TTC549 (cell line): ENCODE results near the gene PNN.
"Not testable (repeated sequence)": the region's sequence is repeated elsewhere in the genome, so short reads cannot be mapped to it uniquely, and the experiment has no call there.

Experiments used
- FAIRE-seq: peaks from 2 replicates; lab custom pipeline; 2012; peaks lifted over from hg19 to GRCh38; lab: Jason Lieb, UNC

Gene PNN

GRCh38 chr14:39174560-39175444, at the start of gene PNN:
Gene PNN (plus strand): TSS chr14:39175254. CDS start chr14:39175280, 26 bp downstream.
- FAIRE-seq, result peak; percentile 94

- not testable (repeated sequence) for FAIRE-seq
These were observed 37.2 kb upstream of the PNN start for GRCh38 chr14:39137835-39138234.

GRCh38 chr14:39138440-39138839, 36.6 kb upstream of the PNN start:
- FAIRE-seq, result no peak

- FAIRE-seq, result no peak
These were observed 34.9 kb upstream of the PNN start for GRCh38 chr14:39140170-39140569.

- not testable (repeated sequence) for FAIRE-seq
These were observed 33.4 kb upstream of the PNN start for GRCh38 chr14:39141623-39142022.

- not testable (repeated sequence) for FAIRE-seq
These were observed 31.8 kb upstream of the PNN start for GRCh38 chr14:39143226-39143625.

- FAIRE-seq, result no peak
These were observed 29.6 kb upstream of the PNN start for GRCh38 chr14:39145266-39145966.

- no peak for FAIRE-seq
These were observed 20.4 kb upstream of the PNN start for GRCh38 chr14:39154594-39155189.

GRCh38 chr14:39157491-39157890, 17.6 kb upstream of the PNN start:
- no peak for FAIRE-seq

GRCh38 chr14:39158222-39158858, 16.7 kb upstream of the PNN start:
- no peak for FAIRE-seq

- FAIRE-seq, result no peak
These were observed 14.6 kb upstream of the PNN start for GRCh38 chr14:39160494-39160893.

- not testable (repeated sequence) for FAIRE-seq
These were observed 7.2 kb upstream of the PNN start for GRCh38 chr14:39167797-39168320.

GRCh38 chr14:39168591-39168990, 6.5 kb upstream of the PNN start:
- FAIRE-seq, result no peak

GRCh38 chr14:39169541-39169900, 5.5 kb upstream of the PNN start:
- FAIRE-seq, result no peak

GRCh38 chr14:39173198-39173597, 1.9 kb upstream of the PNN start:
- no peak for FAIRE-seq

- no peak for FAIRE-seq
These were observed 600 bp downstream of the PNN start for GRCh38 chr14:39175445-39176262.

- FAIRE-seq, result no peak
These were observed 1.5 kb downstream of the PNN start for GRCh38 chr14:39176263-39177167.

GRCh38 chr14:39177168-39177545, 2.1 kb downstream of the PNN start:
- no peak for FAIRE-seq

- no peak for FAIRE-seq
These were observed 4.0 kb downstream of the PNN start for GRCh38 chr14:39179042-39179441.

- FAIRE-seq, result no peak
These were observed 5.5 kb downstream of the PNN start for GRCh38 chr14:39180553-39180952.
